ENCODE measurements around the gene MYBBP1A.

GRCh38 chr17:4497101-4497824 is 57.9 kb downstream of the MYBBP1A start:
- TF ChIP-seq POLR2A (IDR thresholded peaks at IDR 0.05; ENCODE audit: low read depth, low read length) (no peak), POLR2AphosphoS5 (IDR thresholded peaks at IDR 0.05; ENCODE audit: low read depth, low read length) (no peak), TAF1 (IDR thresholded peaks at IDR 0.05; ENCODE audit: low read depth, low read length) (no peak), POU2F2 (IDR thresholded peaks at IDR 0.05; ENCODE audit: low read depth, low read length) (no peak)
